GM18870 (cell line): ENCODE measurements around the gene ZNF451.
"Not testable (repeated sequence)": the region's sequence is repeated elsewhere in the genome, so short reads cannot be mapped to it uniquely, and the experiment has no call there.

ENCODE experiments used
- ATAC-seq: cut with Tn5 transposase; IDR thresholded peaks from one replicate; pipeline ENCODE4 v1.9.1; 2021; ENCODE audit warnings: moderate library complexity; ENCODE audit not compliant: unreplicated experiment

The ZNF451 gene, protein sequence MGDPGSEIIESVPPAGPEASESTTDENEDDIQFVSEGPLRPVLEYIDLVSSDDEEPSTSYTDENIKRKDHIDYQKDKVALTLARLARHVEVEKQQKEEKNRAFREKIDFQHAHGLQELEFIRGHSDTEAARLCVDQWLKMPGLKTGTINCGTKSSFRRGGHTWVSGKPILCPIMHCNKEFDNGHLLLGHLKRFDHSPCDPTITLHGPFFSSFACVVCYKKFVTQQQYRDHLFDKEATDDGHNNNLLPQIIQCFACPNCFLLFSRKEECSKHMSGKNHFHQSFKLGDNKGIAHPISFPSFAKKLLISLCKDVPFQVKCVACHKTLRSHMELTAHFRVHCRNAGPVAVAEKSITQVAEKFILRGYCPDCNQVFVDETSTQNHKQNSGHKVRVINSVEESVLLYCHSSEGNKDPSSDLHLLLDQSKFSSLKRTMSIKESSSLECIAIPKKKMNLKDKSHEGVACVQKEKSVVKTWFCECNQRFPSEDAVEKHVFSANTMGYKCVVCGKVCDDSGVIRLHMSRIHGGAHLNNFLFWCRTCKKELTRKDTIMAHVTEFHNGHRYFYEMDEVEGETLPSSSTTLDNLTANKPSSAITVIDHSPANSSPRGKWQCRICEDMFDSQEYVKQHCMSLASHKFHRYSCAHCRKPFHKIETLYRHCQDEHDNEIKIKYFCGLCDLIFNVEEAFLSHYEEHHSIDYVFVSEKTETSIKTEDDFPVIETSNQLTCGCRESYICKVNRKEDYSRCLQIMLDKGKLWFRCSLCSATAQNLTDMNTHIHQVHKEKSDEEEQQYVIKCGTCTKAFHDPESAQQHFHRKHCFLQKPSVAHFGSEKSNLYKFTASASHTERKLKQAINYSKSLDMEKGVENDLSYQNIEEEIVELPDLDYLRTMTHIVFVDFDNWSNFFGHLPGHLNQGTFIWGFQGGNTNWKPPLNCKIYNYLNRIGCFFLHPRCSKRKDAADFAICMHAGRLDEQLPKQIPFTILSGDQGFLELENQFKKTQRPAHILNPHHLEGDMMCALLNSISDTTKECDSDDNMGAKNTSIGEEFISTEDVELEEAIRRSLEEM

DNA sequence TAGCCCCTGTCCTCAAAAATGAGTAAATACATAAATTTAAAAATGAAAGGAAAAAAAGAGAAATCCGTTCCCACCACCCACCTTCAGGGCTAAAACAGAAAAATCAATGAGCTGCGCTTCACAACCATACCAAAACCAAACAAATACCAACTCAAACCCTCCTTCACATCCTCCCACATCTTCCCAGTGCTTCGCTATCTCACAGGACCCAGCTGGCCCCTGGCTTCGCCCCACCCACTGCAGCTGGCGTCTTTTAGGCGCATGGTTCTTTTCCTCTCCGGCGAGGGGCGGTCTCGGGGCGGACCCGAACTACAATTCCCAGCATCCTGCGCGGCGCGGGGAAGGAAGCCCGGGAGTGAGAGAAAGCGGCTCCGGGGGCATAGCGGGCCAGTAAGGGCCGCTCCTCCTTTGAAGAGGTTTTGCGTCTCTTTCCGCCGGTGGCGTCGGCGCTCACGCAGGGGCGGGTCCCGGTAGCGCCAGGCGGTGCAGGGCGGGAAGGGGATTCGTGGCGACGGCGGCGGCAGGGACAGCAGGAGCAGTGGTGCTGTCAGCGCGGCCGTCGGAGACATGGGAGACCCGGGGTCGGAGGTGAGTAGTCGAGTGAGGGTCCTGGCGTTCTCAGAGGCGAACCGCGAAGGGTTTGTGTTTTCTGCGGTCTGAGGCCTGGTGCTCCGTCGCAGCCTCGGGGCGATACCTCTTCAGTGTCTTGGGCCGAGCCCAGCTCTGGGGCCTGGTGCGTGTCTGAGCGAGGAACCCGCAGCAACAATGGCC is at the start of gene ZNF451:
ZNF451 (plus strand) TSS at position 502 of the 771 bp plus-strand sequence; CDS start at position 568, 66 bp downstream.
- ATAC-seq, result peak; percentile 87

DNA sequence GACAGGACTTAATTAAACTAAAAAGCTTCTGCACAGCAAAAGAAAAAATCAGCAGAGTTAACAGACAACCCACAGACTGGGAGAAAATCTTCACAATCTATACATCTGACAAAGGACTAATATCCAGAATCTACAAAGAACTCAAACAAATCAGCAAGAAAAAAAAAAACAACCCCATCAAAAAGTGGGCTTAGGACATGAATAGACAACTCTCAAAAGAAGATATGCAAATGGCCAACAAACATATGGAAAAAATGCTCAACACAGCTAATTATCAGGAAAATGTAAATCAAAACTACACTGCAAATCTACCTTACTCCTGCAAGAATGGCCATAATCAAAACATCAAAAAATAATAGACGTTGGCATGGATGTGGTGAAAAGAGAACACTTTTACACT is 45.9 kb upstream of the ZNF451 start:
- not testable (repeated sequence) for ATAC-seq

DNA sequence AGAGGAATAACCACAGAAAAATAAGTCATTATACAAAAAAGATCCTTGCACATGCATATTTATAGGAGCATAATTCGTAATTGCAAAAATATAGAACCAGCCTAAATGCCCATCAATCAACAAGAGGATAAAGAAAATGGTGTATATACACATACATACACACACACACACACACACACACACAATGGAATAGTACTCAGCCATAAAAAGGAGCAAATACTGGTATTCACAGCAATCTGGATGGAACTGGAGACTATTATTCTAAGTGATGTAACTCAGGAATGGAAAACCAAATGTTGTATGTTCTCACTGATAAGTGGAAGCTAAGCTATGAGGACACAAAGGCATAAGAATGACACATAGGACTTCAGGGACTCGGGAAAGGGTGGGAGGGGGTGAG is 45.4 kb upstream of the ZNF451 start:
- no peak for ATAC-seq

DNA sequence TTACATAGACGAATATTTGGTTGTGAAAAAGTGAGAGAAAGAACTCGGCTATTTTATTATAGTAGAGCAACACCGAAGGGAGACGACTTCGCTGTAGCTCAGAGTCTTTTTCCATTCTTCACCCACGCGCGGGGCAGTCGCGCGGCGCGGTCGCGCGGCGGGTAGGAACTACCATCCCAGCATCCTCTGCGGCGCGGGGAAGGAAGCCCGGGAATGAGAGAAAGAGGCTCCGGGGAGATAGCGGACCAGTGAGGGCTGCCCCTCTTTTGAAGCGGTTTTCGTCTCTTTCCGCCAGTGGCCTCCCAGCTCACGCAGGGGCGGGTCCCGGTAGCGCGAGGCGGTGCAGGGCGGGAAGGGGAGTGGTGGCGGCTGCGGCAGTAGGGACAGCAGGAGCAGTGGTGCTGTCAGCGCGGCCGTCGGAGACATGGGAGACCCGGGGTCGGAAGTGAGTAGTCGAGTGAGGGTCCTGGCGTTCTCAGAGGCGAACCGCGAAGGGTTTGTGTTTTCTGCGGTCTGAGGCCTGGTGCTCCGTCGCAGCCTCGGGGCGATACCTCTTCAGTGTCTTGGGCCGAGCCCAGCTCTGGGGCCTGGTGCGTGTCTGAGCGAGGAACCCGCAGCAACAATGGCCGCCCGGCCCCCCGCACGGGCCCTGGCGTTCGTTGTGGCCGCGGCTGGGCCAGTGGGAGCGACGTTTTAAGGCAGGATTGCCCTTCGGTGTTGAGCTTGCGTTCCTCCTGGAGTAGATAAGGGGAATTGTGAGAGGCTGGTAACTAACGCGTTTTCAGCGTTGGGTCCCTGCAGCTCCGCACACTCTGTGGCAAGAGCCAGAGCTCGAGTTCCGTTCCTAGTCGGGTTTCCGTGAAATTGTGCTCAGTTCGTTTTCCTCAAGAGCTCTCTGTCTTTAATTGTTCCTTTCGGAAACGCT is 43.4 kb upstream of the ZNF451 start, which contains the start of gene KIAA1586:
KIAA1586 (plus strand) TSS at position 362 of the 925 bp plus-strand sequence; CDS start at position 425, 63 bp downstream.
- peak; percentile 92 for ATAC-seq

DNA sequence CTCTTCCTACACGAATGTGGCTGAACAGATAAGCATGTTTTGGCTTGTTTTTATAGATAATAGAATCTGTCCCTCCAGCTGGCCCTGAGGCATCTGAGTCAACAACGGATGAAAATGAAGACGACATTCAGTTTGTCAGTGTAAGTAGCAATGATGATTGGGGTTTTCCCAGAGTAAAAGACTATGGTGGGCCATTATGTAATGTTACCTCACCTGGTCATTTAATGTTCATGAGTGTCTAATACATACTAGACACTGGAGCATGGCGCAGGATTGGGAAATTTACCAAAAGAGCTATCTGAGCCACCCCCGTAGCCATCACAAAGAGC is 42.8 kb upstream of the ZNF451 start:
- ATAC-seq, result peak; percentile 21

DNA sequence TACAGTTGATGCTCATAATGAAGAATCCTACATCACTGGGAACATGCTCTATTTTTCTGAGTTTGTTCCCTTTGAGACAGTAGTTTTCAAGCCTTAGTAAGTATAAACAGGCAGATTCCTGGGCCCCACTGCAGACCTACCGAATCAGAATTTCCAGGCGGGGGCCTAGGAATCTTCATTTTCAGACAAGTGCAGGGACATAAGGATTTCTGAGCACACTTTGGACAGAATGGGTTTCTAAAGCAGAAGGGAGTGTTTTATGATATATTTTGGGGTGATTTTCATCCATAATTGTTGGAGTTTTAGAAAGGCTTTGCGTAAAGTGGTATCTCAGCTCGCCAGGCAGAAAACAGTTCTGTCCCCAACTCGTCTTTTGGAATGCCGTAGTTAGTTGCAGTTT is 42.1 kb upstream of the ZNF451 start:
- ATAC-seq, result not testable (repeated sequence)

DNA sequence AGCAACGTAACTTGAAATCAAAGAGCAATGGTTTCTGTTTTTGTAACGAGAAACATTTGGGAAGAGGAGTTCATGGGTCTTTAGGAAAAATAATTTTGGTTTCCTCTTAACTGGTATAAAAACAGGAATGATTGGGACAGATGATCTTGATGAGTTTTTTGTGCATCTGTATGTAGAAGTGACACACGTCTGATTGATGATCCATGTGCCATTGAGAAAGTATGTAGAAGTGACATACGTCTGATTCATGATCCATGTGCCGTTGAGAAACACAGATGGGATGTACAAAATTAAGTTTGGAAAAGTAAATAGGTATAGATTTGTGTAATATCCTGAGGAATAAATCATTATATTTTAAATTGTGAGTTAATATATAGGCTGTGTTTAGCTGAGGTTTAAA is 41.4 kb upstream of the ZNF451 start:
- no peak for ATAC-seq

DNA sequence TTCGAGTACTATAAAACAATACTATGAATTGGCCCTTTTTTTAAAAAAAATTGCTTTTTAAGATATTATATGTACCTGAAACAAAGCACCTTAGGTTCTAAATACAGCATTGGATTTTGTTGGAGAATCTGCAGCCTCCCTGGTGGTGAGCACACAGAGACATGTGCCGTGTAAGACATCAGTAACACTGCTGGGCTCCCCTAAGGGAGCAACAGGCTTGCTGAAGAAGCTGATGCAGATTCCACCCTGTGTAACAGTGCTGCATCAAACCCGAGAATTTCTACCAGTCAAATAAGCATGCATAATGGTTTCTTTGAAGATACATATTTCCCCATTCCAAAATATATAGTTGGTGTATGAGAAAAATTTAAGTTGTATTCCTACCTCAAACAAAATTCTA is 26.1 kb upstream of the ZNF451 start:
- no peak for ATAC-seq

DNA sequence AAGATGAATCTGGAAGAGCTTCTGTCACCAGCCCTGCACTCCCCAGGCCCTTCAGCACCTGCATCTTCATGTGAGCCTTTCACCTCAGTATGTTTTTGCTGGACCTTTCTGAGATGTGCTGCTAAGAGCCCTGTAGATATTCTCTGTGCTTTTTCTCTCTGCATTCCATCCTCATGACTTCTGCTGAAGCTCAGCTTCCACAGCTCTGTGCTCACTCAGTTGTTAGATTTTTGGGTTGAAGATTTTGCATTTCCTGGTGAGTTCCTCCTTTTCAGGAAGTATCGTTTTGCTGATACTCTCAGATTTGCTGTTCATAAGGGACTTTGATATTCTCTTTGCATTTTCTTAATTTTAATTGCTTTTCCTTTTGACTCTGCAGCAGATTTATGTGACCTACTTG is 25.2 kb upstream of the ZNF451 start:
- ATAC-seq, result no peak

DNA sequence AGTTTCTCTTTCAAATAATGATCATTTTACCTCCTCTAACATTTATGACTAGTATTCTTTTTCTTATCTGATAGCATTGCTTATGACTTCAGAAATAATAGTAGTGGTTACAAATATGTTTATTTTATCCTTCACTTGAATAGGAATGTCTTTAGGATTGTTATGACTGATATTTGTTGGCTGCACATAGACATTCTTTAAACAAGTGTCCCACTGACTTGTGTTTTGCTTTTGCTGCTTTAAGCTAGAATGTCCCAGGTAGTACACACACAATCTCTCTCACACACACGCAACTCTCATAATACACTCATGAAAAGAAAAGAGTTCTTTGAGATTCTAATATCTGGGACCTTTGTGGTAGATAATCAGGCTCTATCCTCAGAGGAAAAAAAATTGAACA is 21.9 kb upstream of the ZNF451 start:
- no peak for ATAC-seq

DNA sequence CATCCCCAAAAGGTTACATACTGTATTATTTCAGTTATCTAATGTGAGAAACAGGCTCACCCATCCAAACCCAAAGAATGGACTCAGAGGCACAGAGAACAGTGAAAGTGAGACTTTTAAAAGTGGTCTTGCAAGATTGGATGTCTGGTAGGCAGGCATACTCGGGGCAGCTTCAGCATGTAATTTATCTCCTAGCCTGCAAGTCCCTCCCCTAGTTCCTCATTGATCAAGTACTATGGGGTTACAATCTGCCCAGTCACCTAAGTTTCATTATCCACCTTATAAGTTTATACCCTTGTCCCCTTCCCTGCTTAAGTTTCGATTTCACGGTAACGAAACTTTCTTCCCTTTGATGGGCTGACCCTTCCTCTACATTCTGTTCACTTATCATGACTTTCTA is 20.8 kb upstream of the ZNF451 start:
- ATAC-seq, result no peak

DNA sequence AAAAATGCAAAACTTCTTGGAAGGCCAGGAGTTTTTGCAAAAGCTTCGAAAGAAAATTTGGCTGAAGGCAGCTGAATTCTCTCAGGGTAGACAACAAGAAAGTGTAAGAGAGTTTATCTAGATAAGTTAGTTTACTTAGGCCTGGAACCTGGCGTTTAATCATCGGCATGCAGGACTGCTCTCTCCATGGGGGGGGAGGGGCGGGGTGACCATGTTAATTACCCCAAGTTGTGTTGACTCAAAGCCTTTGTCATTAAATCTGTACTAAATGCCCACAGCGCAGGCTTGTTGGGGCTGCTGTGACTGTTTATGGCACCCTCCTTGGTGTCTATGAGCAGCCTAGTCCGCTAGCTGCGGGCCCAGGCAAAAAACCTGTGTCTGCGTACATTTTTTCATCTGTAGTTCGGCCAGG is 20.1 kb upstream of the ZNF451 start:
- no peak for ATAC-seq

DNA sequence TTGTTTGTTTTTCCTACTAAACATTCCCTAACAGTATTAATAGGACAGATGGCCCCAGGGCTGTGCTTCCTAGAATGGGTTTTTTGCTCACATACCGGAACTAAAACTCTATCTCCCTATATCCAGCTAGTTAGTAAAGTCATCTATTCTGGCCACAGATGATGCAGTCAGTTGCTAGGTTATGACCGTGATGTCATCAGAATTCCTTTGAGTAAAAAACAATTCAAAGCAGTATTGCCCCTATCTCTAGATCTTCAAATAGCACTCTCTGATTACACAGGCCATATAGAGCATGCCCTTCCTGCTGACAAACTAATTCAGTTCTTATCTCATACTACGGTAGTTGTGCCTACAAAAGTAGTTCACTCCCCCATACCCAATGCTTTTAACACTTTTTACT is 17.9 kb upstream of the ZNF451 start:
- no peak for ATAC-seq

DNA sequence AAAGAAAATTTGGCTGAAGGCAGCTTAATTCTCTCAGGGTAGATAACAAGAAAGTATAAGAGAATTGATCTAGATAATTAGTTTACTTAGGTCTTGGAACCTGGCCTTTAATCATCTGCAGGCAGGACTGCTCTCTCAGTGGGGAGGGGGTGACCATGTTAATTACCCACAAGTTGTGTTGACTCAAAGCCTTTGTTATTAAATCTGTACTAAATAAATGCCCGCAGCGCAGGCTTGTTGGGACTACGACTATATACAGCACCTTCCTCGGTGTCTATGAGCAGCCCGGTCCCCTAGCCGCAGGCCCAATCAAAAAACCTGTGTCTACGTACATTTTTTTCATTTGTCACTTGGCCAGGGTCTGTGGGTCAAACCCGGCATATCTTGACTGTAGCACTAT is 15.6 kb upstream of the ZNF451 start:
- ATAC-seq, result no peak

DNA sequence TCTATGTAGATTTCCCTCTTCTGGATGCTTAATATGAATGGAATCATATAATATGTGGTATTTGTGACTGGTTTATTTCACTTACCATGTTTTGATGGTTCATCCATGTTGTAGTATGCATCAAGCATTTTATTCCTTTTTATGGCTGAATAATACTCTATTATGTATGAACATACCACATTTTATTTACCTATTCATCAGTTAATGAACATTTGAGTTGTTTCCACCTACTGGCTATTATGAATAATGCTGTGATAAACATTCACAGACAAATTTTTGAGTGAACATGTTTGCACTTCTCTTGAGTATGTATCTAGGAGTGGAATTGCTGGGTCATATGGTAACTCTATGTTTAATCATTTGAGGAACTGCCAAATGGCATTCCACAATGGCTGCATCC is 14.9 kb upstream of the ZNF451 start:
- ATAC-seq, result no peak

DNA sequence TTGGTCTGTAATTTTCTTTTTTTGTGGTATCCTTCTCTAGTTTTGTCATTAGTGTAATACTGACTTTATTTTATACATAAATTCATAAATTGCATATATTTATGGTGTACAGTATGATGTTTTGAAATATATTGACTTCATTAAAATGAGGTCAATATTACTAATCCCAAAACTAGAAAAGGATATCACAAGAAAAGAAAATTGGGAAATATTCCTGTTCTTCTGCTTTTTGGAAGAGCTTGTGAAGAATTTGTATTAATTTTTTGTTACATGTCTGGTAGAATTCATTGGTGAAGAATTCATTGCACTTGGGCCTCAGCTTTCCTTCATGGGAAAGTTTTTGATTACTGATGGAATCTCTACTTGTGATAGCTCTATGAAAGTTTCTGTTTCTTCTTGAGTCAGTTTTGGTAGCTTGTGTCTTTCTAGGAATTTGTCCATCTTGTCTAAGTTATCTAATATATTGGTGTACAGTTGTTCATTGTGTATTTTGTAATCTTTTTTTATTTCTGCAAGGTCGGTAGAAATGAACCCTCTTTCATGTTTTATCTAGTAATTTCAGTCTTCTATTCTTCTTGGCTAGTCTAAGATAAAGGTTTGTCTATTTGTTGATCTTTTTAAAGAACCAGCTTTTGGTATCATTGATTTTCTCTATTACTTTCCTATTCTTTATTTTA is 11.3 kb upstream of the ZNF451 start:
- ATAC-seq, result no peak

DNA sequence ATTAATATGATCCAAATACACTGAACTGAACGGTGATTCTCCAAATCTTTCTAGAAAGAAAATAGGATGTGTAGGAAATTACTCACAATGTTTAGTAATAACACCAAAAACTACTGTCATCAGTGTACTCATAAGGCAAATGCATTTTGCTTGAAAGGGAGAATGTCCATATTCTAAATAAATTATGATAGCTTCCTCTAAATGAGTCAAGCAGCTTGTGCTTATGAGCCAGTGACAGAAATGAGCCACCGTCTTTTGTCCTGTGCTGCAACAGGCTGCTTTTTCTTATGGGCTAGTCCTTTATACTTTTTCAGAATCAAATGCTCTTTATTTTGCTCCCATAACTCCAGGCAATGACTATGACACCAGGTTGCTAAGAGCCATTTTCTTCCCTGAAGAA is 4.5 kb upstream of the ZNF451 start:
- no peak for ATAC-seq

DNA sequence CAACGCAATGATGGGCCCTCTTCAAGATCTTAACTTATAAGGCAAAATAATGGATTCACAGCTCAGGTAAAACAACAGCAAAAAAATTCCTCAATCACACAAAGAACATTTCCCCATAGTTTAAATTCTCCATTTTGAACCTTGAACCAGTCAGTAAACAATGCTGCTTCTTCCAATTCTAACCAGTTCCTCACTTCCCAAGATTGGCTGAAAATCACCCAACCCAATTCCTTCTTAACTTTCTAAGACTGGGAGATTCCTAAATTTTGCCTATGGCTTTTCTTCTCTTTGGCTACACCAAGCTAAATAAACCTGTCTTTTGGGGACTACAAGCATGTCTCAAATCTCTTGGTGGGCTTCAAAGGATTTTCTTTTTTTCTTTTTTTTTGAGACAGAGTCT is 3.1 kb upstream of the ZNF451 start:
- ATAC-seq, result no peak

DNA sequence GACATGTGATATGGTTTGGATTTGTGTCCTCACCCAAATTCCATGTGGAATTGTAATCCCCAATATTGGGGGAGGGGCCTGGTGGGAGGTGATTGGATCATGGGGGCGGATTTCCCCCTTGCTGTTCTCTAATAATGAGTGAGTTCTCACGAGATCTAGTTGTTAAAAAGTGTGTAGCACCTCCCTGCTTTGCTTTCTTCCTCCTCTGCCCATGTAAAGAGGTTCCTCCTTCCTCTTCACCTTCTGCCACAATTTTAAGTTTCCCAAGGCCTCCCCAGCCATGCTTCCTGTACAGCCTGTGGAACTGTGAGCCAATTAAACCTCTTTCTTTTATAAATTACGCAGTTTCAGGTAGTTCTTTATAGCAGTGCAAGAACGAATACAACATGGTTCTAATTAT is 2.1 kb upstream of the ZNF451 start:
- ATAC-seq, result no peak
